ENCODE results near the gene ZNF804A.

DNA sequence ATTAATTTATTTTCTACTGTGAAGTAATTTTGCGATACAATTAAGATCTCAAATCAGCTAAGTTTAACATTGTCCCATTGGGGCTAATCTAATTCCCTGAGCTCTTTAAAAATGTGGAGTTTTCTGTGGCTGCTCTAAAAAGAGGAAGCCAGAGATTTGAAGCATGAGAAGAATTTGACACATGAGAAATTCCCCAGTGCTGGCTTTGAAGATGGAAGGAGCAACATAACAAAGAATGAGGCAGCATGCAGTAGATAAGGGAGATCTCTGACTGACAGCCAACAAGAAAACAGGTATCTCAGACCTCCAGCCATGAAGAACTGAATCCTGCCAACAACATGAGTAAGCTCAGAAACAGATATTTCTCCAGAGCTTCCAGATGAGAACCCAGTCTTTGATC, 308.4 kb downstream of the ZNF804A start:
- TF ChIP-seq, protein P1, sequence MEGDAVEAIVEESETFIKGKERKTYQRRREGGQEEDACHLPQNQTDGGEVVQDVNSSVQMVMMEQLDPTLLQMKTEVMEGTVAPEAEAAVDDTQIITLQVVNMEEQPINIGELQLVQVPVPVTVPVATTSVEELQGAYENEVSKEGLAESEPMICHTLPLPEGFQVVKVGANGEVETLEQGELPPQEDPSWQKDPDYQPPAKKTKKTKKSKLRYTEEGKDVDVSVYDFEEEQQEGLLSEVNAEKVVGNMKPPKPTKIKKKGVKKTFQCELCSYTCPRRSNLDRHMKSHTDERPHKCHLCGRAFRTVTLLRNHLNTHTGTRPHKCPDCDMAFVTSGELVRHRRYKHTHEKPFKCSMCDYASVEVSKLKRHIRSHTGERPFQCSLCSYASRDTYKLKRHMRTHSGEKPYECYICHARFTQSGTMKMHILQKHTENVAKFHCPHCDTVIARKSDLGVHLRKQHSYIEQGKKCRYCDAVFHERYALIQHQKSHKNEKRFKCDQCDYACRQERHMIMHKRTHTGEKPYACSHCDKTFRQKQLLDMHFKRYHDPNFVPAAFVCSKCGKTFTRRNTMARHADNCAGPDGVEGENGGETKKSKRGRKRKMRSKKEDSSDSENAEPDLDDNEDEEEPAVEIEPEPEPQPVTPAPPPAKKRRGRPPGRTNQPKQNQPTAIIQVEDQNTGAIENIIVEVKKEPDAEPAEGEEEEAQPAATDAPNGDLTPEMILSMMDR (IDR thresholded peaks at IDR 0.05): no peak
- TF ChIP-seq EP300 (IDR thresholded peaks at IDR 0.05): no peak
- no peak for TF ChIP-seq POLR2A (IDR thresholded peaks at IDR 0.05)
